HG02759 (cell line): Measurements from ENCODE around the gene TSPEAR.
"Not testable (repeated sequence)": the region's sequence is repeated elsewhere in the genome, so short reads cannot be mapped to it uniquely, and the experiment has no call there.

Experiments used
- ATAC-seq: cut with Tn5 transposase; IDR thresholded peaks from one replicate; pipeline ENCODE4 v1.9.1; 2021; ENCODE audit warnings: mild to moderate bottlenecking, moderate library complexity; ENCODE audit not compliant: unreplicated experiment

TSPEAR gene

GRCh38 chr21:44686843-44687561, 24.4 kb downstream of the TSPEAR start:
- ATAC-seq = no peak

GRCh38 chr21:44686000-44686781, 25.2 kb downstream of the TSPEAR start:
- ATAC-seq = no peak

- ATAC-seq = not testable (repeated sequence)
Measured at GRCh38 chr21:44685050-44685449, 26.3 kb downstream of the TSPEAR start.

GRCh38 chr21:44684483-44684882, 26.9 kb downstream of the TSPEAR start:
- no peak for ATAC-seq

- no peak for ATAC-seq
Measured at GRCh38 chr21:44684077-44684476, 27.3 kb downstream of the TSPEAR start.

- no peak for ATAC-seq
Measured at GRCh38 chr21:44682580-44683151, 28.7 kb downstream of the TSPEAR start.

- no peak for ATAC-seq
Measured at GRCh38 chr21:44681861-44682579, 29.4 kb downstream of the TSPEAR start, which contains the start of gene KRTAP12-1. KRTAP12-1 (minus strand) TSS chr21:44682163; CDS start chr21:44682123, 40 bp downstream.

GRCh38 chr21:44681152-44681551, 30.2 kb downstream of the TSPEAR start:
- no peak for ATAC-seq

- no peak for ATAC-seq
Measured at GRCh38 chr21:44677881-44678280, 33.5 kb downstream of the TSPEAR start.

GRCh38 chr21:44671911-44672310, 39.5 kb downstream of the TSPEAR start:
- ATAC-seq = no peak

- no peak for ATAC-seq
Measured at GRCh38 chr21:44670642-44671432, 40.5 kb downstream of the TSPEAR start.

GRCh38 chr21:44667612-44668011, 43.8 kb downstream of the TSPEAR start:
- ATAC-seq = no peak

GRCh38 chr21:44666401-44667320, 44.7 kb downstream of the TSPEAR start, which contains the start of gene KRTAP12-2:
KRTAP12-2 (minus strand) TSS chr21:44666927; CDS start chr21:44666886, 41 bp downstream.
- ATAC-seq = no peak

- no peak for ATAC-seq
Measured at GRCh38 chr21:44664691-44665090, 46.7 kb downstream of the TSPEAR start.

GRCh38 chr21:44661567-44661966, 49.8 kb downstream of the TSPEAR start:
- ATAC-seq = not testable (repeated sequence)

GRCh38 chr21:44658913-44659595, 52.3 kb downstream of the TSPEAR start:
- no peak for ATAC-seq

GRCh38 chr21:44658541-44658910, 52.8 kb downstream of the TSPEAR start:
- ATAC-seq = no peak

- no peak for ATAC-seq
Measured at GRCh38 chr21:44657635-44658540, 53.5 kb downstream of the TSPEAR start, which contains the start of gene KRTAP12-3. KRTAP12-3 (plus strand) TSS chr21:44657932; CDS start chr21:44657980, 48 bp downstream.
